HPDE6-E6E7 (cell line): ENCODE data around the gene CRB2.
"Not testable (repeated sequence)": the region's sequence is repeated elsewhere in the genome, so short reads cannot be mapped to it uniquely, and the experiment has no call there.

Experiments
- DNase-seq: peaks from one replicate; pipeline ENCODE4 v3.0.0; 2011; ENCODE audit warnings: missing footprints; ENCODE audit errors: extremely low spot score

Gene CRB2

GRCh38 chr9:123329329-123329955, 26.6 kb upstream of the CRB2 start:
- no peak for DNase-seq

DNA sequence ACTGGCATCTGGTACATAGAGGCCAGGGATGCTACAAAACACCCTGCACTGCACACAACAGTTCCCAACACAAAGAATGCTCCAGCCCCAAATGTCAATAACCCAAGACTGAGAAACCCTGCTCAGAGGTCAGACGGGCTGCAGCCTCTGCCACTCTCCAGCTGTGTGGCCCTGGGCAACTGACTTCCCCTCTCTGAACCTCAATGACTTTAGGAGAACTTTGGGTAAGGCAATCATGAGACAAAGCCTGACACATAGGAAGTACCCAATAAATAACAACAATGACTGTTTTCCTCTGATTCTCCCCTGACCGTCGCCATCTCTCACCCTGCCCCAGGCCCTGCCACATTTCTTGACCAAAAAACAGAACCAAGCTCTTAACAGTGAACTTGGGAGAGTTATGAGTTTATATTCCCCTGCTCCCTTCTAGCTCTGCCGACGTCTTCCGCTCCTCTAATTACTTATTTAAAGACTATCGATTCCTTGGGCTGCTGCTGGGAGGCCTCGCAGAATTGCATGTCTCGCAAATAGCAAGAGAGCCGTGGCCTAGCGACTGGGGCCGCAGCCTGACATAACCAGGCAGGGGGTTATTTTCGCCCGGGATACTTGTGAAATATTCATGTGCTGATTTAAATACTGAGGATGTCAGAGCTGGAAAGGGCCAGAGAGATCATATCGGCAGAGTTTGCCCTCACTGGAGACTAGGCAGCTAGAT, 24.5 kb upstream of the CRB2 start:
- no peak for DNase-seq

DNA sequence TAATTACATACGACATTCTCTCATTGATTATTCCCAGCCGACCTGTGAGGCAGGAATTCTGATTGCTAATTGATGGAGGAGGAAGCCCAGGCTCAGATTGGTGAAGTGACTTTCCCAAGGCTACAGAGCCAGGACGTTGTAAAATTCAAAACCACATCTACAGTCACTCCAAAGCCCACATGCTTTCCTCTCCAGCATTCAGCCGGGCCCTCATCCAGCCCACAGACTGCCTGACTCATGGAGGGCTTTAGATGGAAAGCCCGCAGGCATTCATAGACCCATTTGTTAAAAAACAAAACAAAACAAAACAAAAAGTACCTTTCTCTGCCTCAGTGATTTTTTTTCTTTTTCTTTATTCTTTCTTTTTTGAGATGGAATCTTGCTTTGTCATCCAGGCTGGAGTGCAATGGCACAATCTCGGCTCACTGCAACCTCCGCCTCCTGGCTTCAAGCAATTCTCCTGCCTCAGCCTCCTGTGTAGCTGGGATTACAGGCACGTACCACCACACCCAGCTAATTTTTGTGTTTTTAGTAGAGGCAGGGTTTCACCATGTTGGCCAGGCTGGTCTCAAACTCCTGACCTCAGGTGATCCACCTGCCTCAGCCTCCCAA, 22.8 kb upstream of the CRB2 start:
- DNase-seq = not testable (repeated sequence)

- no peak for DNase-seq
Measured at GRCh38 chr9:123334639-123335038, 21.4 kb upstream of the CRB2 start.

- DNase-seq = no peak
Measured at GRCh38 chr9:123335193-123335985, 20.6 kb upstream of the CRB2 start.

- DNase-seq = no peak
Measured at GRCh38 chr9:123335986-123336329, 20.0 kb upstream of the CRB2 start.

- no peak for DNase-seq
Measured at GRCh38 chr9:123336449-123336848, 19.5 kb upstream of the CRB2 start.

GRCh38 chr9:123336959-123337358, 19.0 kb upstream of the CRB2 start:
- no peak for DNase-seq

GRCh38 chr9:123337971-123338370, 18.0 kb upstream of the CRB2 start:
- DNase-seq = no peak

GRCh38 chr9:123338710-123339665, 17.0 kb upstream of the CRB2 start:
- DNase-seq = no peak

- DNase-seq = no peak
Measured at GRCh38 chr9:123339666-123340510, 16.1 kb upstream of the CRB2 start.

DNA sequence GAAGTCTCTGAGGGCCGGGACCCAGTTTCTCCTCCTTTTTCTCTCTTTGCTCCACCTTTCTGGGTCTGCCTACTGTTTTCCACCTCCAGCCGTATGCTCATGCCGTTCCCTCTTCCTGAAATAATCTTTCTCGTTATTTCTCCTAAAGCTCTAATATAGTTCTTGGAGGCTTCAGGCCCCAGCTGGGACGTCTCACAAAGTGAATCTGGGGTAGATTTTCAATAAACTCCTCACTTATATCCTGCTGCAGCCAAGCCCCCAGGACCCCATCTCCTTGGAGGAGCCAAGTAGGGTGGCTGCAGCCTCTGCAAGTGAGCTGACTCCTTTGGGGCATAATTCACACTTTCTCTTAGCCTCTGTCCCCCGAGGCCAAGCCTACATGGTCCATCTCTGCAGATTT, 14.2 kb upstream of the CRB2 start:
- no peak for DNase-seq

- no peak for DNase-seq
Measured at GRCh38 chr9:123342247-123342646, 13.8 kb upstream of the CRB2 start.

DNA sequence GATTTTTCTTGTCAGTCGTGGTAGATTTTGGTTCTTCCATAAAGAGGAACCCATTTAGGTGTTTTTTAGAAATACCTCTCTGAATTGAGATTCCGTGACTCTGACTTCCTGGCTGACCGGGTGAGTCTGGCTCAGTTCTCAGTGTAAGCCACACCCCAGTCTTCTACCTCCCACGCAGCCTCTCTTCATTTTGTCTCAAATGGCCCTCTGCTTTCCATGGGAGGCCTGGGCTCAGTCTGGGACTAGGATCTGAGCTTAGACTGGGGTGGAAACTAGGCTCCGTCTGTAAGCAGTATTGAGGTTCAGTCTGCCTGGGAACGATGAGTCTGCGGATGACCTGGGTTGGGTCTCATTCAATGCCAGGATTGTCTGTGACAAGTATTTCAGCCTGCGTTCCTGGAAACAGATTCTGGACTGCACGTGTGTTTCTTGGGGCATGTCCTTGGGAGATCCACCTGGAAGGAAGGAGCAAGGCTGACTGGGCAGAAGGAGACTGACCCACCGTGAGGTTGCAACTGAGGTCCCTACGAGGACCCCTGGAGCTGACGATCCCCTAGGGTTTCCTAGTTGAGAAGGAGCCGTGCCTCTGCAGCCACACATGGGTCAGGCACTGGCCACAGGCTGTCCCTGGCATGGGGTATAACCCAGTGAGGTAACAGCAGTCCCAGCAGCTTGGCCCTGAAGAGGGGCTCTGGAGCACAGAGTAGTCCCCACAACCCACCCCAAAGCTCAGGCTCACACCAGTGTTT, 12.4 kb upstream of the CRB2 start:
- DNase-seq = no peak

DNA sequence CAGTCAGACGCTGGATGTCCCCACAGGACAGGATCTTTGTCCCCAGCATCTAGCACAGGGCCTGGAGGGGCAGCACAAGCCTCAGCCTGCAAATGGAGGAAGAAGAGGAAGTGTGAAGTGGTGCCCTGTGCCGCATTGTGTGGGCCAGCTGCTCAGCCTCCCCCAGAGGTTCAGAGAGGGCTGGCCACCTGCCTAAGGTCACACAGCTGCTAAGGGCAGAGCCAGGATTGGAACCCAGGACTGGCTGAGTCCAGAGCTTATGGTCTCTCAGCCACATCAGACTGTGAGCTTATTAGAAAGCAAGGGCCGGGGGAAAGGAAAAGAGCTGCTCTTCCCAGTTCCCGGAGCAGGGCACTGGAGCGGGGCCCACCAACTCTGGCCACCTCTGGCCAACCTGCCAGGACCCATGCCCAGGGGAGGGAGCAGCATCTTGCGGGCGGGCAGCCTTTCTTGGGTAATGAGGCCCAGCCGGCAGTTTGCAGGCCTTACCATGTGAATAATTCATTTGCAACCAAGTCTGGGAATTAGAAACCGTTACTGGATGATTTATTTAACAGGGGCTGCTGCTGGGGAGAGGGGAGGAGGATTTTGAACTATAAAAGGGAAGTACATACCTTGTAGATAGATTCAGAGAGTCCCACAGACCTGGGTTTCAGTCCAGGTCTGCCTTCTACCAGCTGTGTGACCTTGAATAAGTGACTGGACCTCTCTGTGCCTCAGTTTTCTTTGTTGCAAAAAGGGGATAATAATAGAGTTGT, 11.6 kb upstream of the CRB2 start:
- DNase-seq = no peak

- no peak for DNase-seq
Measured at GRCh38 chr9:123345567-123345955, 10.4 kb upstream of the CRB2 start.

DNA sequence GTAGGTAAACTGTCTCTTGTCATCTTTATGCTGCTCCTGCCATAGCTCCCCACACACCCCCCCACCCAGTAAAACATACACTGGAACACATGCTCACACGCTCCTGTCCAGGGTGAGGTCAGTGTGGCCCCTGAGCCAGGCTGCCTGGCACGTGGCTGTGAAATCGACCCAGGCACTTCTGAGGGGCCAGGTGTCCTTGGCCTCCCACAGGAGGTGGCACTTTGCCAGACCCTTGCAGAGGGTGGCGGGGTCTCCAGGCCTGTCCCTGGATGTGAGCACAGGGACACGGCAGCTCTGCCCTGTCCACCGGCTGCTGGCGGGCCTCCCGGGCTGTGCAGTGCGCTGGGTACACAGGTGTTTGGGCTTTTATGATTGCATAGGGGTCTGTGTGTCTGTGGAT, 10.0 kb upstream of the CRB2 start:
- DNase-seq = no peak

- no peak for DNase-seq
Measured at GRCh38 chr9:123346826-123347225, 9.2 kb upstream of the CRB2 start.
